GM20431 (cell line): Measurements from ENCODE around the gene SLC35E1.
"Not testable (repeated sequence)": the region's sequence is repeated elsewhere in the genome, so short reads cannot be mapped to it uniquely, and the experiment has no call there.

Source experiments
- in situ Hi-C: fragments of 300-500 bp; cut with MseI, MboI; formaldehyde crosslinking; loops from one replicate; pipeline ENCODE4 v1.15.0; 2020; ENCODE audit warnings: low sequenced_read_pairs; ENCODE audit not compliant: unreplicated experiment

The SLC35E1 gene

DNA sequence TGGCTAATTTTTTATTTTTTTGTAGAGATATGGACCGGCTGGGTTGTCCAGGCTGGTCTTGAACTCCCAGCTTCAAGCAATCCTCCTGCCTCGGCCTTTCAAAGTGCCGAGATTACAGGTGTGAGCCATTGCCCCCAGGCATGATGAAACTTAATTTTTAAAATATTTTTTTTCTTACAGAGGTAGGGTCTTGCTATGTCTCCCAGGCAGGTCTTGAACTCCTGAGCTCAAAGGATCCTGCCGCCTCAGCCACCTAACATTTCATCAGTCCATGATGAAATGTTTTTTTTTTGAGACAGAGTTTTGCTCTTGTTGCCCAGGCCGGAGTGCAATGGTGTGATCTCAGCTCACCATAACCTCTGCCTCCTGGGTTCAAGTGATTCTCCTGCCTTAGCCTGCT, 63.7 kb downstream of the SLC35E1 start:
- in situ Hi-C loops: no loop called here

DNA sequence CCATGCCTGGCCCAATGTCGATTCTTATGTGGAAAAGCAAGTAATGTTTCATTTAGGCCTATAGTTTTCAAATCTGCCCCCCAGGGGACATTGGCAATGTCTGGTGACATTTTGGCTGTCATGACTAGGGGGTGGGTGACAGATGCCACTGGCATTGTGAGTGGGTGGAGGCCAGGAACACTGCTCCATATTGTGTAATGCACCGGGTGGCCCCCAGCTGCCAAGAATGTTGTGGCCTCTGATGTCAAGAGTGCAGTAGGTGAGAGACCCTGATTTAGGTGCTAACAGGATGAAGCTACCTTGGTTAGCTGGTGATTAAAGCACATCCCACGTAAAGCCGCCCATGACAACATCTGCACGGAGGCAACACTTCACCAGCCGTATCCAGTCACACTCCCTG, 65.3 kb downstream of the SLC35E1 start:
- in situ Hi-C loops: no loop called here

DNA sequence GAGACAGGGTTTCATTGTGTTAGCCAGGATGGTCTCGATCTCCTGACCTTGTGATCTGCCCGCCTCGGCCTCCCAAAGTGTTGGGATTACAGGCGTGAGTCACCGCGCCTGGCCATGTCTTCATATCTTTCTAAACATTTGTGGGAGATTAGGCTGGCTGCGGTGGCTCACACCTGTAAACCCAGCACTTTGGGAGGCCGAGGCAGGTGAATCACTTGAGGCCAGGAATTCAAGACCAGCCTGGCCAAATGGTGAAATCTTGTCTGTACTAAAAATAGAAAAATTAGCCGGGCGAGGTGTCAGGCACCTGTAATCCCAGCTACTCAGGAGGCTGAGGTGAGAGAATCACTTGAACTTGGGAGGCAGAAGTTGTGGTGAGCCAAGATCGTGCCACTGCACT, 66.1 kb downstream of the SLC35E1 start:
- in situ Hi-C loops: not testable (repeated sequence)

DNA sequence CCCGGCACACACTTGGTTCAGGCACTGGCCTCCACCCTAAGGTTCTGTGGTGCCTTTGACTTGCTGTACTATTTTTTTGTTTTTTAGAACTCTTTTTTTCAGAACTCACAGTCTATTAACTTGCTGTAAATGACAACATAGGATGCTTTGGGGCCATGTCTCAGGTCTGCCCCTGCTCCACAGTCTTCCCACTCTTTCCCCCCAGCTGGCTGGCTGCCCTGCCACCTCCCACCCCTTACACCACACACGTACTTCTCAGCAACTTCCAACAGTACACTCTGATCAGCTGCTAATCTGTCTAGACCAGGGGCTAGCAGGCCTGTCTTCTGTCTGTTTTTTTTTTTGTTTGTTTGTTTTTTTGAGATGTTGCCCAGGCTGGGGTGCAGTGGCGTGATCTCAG, 67.9 kb downstream of the SLC35E1 start:
- in situ Hi-C loops: no loop called here
